ENCODE data around the gene IGFL4. TPM values are rescaled to one million over a fixed set of nuclear protein-coding genes. Genes with fewer than 3 reads are reported as not detected.

The IGFL4 gene
- total RNA-seq, 4 donors from 2014 or later, result not detected

GRCh38 chr19:45995715-45996385, 45.0 kb downstream of the IGFL4 start:
- TF ChIP-seq POLR2A (IDR thresholded peaks at IDR 0.05) (no peak), CTCF (IDR thresholded peaks at IDR 0.05) (no peak)
- H3K27me3 ChIP-seq, result no peaks in the 10 kb centered on the region
- DNase-seq, result no peak
- peak overlapping the region; percentile 63 to 79 (median 68) for H3K4me3 ChIP-seq
- no peaks in the 10 kb centered on the region for H3K9me3 ChIP-seq
- peaks cover 0 to 15% (median 7%) of the 10 kb centered on the region in 4 donors for H3K4me1 ChIP-seq
- H3K27ac ChIP-seq, result peak overlapping the region; percentile 65 to 82 (median 78)
- H3K36me3 ChIP-seq, result no peaks in the 10 kb centered on the region

GRCh38 chr19:45994998-45995714, 45.6 kb downstream of the IGFL4 start, which contains the start of gene CCDC61:
TSS of gene CCDC61 (plus strand) at chr19:45995467. CDS start at chr19:46003019, 7,552 bp downstream.
- H3K4me3 ChIP-seq, result peak within 1 kb of the TSS; percentile 63 to 79 (median 68)
- no peaks in the 10 kb centered on the region for H3K9me3 ChIP-seq
- peaks cover 0 to 8% (median 2%) of the 10 kb centered on the region in 4 donors for H3K4me1 ChIP-seq
- H3K36me3 ChIP-seq, result no peaks in the 10 kb centered on the region
- H3K27ac ChIP-seq, result peak within 1 kb of the TSS; percentile 65 to 82 (median 78)
- H3K27me3 ChIP-seq, result no peaks in the 10 kb centered on the region
- TF ChIP-seq POLR2A (IDR thresholded peaks at IDR 0.05), result peak; percentile 75 to 91
- TF ChIP-seq CTCF (IDR thresholded peaks at IDR 0.05), result no peak
- DNase-seq, result peak; percentile 96 to 98 (median 97)

GRCh38 chr19:45994456-45994997, 46.3 kb downstream of the IGFL4 start:
- Histone ChIP-seq H3K4me3 (peak overlapping the region; percentile 36 to 68 (median 63)), H3K27ac (peak overlapping the region in 1 of 4 donors; percentile 45), H3K4me1 (peaks cover 0 to 6% (median 0%) of the 10 kb centered on the region in 4 donors), H3K9me3 (no peaks in the 10 kb centered on the region), H3K27me3 (no peaks in the 10 kb centered on the region), H3K36me3 (no peaks in the 10 kb centered on the region)
- no peak for DNase-seq
- TF ChIP-seq POLR2A (IDR thresholded peaks at IDR 0.05), result no peak

GRCh38 chr19:45990113-45990728, 50.6 kb downstream of the IGFL4 start:
- H3K27ac ChIP-seq, result no peak overlapping the region
- H3K27me3 ChIP-seq, result no peaks in the 10 kb centered on the region
- no peaks in the 10 kb centered on the region for H3K36me3 ChIP-seq
- H3K4me1 ChIP-seq, result no peaks in the 10 kb centered on the region
- H3K9me3 ChIP-seq, result no peaks in the 10 kb centered on the region
- no peak overlapping the region for H3K4me3 ChIP-seq
- TF ChIP-seq CTCF (IDR thresholded peaks at IDR 0.05) (no peak), POLR2A (IDR thresholded peaks at IDR 0.05) (no peak)
- no peak for DNase-seq

Small RNA genes lying within 50 kb of the gene (small RNA-seq; reads per million reads assigned to genes)
- 21.8 to 74.5 reads per million in 2 donors for gene MIR769

Other genes starting within 250 kb of the IGFL4 start
- gene DMWD, start 248.2 kb downstream of the IGFL4 start, total RNA-seq, result 10 to 100 TPM; 20.8 to 63.8 (median 35.4) TPM
- 1 to 10 TPM in 1 of 4 donors, under 1 TPM in 1, not detected in 2; 0.54 to 3.3 TPM for gene RSPH6A, start 225.7 kb downstream of the IGFL4 start, total RNA-seq
- 100 to 1,000 TPM in 1 of 4 donors, 10 to 100 TPM in 3; 44.0 to 158 (median 90.3) TPM for gene SYMPK, start 177.9 kb downstream of the IGFL4 start, total RNA-seq
- gene FOXA3, start 176.7 kb downstream of the IGFL4 start, total RNA-seq, result 10 to 100 TPM in 3 of 4 donors, 1 to 10 TPM in 1; 9.1 to 17.0 (median 10.6) TPM
- 10 to 100 TPM; 18.2 to 26.4 (median 23.1) TPM for gene IRF2BP1, start 154.9 kb downstream of the IGFL4 start, total RNA-seq
- 10 to 100 TPM in 3 of 4 donors, 1 to 10 TPM in 1; 4.1 to 17.7 (median 14.2) TPM for gene MYPOP, start 138.4 kb downstream of the IGFL4 start, total RNA-seq
- not detected for gene NANOS2, start 126.2 kb downstream of the IGFL4 start, total RNA-seq
- gene NOVA2, start 67.1 kb downstream of the IGFL4 start, total RNA-seq, result 1 to 10 TPM in 2 of 4 donors, under 1 TPM in 2; 0.53 to 4.1 (median 1.5) TPM
- gene CCDC61, start 45.5 kb downstream of the IGFL4 start, total RNA-seq, result 10 to 100 TPM in 2 of 4 donors, 1 to 10 TPM in 2; 7.4 to 16.5 (median 10.8) TPM
- gene PGLYRP1, start 17.9 kb downstream of the IGFL4 start, total RNA-seq, result not detected
- not detected for gene IGFL3, start 83.7 kb upstream of the IGFL4 start, total RNA-seq
- gene IGFL2, start 107.2 kb upstream of the IGFL4 start, total RNA-seq, result not detected
- gene IGFL1, start 188.7 kb upstream of the IGFL4 start, total RNA-seq, result not detected